OCI-M2 (cell line): Measurements from ENCODE around the gene AP2B1.

ENCODE experiments used
- DNase-seq: peaks from one replicate; lab custom pipeline; 2025; ENCODE audit not compliant: unreplicated experiment; lab: John Stamatoyannopoulos, UW

Gene AP2B1

GRCh38 chr17:35621768-35622167 lies 34.6 kb downstream of the AP2B1 start:
- no peak for DNase-seq

GRCh38 chr17:35627417-35627816 lies 40.3 kb downstream of the AP2B1 start:
- no peak for DNase-seq

GRCh38 chr17:35630530-35631148 lies 43.5 kb downstream of the AP2B1 start:
- DNase-seq, result no peak

- no peak for DNase-seq
These were observed 53.9 kb downstream of the AP2B1 start for GRCh38 chr17:35641032-35641431.

GRCh38 chr17:35645923-35646322 lies 58.8 kb downstream of the AP2B1 start:
- no peak for DNase-seq

GRCh38 chr17:35651467-35651866 lies 64.3 kb downstream of the AP2B1 start:
- DNase-seq, result no peak

GRCh38 chr17:35653619-35654361 lies 66.7 kb downstream of the AP2B1 start:
- DNase-seq, result no peak

- DNase-seq, result no peak
These were observed 68.2 kb downstream of the AP2B1 start for GRCh38 chr17:35655303-35655702.

- DNase-seq, result no peak
These were observed 73.8 kb downstream of the AP2B1 start for GRCh38 chr17:35660902-35661301.

- DNase-seq, result no peak
These were observed 77.6 kb downstream of the AP2B1 start for GRCh38 chr17:35664685-35665084.

- DNase-seq, result no peak
These were observed 78.5 kb downstream of the AP2B1 start for GRCh38 chr17:35665662-35666061.

- DNase-seq, result no peak
These were observed 78.9 kb downstream of the AP2B1 start for GRCh38 chr17:35666070-35666469.

GRCh38 chr17:35666967-35667532 lies 79.9 kb downstream of the AP2B1 start:
- DNase-seq, result no peak

- no peak for DNase-seq
These were observed 81.7 kb downstream of the AP2B1 start for GRCh38 chr17:35668802-35669201.

- DNase-seq, result no peak
These were observed 87.4 kb downstream of the AP2B1 start for GRCh38 chr17:35674552-35674951.

- no peak for DNase-seq
These were observed 89.3 kb downstream of the AP2B1 start for GRCh38 chr17:35676441-35676840.

- DNase-seq, result no peak
These were observed 92.0 kb downstream of the AP2B1 start for GRCh38 chr17:35679007-35679682.

- DNase-seq, result no peak
These were observed 96.5 kb downstream of the AP2B1 start for GRCh38 chr17:35683591-35683990.

- no peak for DNase-seq
These were observed 97.1 kb downstream of the AP2B1 start for GRCh38 chr17:35684055-35684802.

GRCh38 chr17:35692512-35693210 lies 105.5 kb downstream of the AP2B1 start:
- DNase-seq, result no peak

GRCh38 chr17:35693662-35694061 lies 106.5 kb downstream of the AP2B1 start:
- DNase-seq, result no peak
